Activated T-cell treated with anti-CD3 and anti-CD28 coated beads, Interleukin-2, amount 50 U/mL, for 1 hour (primary cell): ENCODE data around the gene STOM.

Source experiments
- DNase-seq: peaks from one replicate; pipeline ENCODE4 v3.0.0-alpha.2; 2020

Gene STOM

DNA sequence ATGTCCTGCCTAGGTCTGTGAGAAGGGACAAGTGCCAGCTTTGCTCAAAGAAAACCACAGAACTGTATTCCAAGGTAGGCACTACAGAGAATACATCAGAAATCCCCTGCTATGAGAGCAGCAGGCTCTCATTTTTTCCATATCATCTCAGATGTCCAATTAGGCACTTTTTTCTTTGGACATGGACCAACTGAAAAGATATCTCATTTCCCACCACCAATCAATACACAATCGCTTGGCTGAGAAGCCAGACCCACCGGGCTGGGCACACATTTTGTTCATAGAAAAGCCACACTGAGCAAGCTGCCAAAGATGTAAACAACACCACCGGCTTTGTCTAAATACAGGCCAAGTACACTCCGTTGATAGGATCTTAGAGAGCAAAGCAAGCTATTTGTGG, 25.9 kb downstream of the STOM start:
- no peak for DNase-seq

GRCh38 chr9:121340676-121341392, 29.2 kb downstream of the STOM start:
- DNase-seq, result no peak

- no peak for DNase-seq
Measured at GRCh38 chr9:121339437-121339836, 30.6 kb downstream of the STOM start.

DNA sequence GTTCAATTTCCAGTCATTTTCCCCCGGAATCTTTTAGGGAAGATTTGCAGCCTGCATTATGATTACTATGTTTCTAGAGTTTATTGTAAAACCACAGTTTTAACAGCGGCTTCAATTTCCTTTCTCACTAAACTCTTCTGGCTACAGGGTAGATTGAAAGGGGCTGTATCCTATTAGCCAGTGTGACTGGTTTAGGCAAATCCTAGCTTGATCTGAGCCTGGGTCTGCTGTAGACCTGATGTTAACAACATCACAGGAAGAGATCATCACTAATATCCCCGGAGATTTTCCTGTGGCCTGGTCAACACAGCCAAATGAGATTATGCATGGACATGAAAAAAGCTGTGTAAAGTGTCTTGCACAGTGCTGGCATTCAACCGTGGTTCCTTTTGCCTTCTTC, 33.4 kb downstream of the STOM start:
- no peak for DNase-seq

DNA sequence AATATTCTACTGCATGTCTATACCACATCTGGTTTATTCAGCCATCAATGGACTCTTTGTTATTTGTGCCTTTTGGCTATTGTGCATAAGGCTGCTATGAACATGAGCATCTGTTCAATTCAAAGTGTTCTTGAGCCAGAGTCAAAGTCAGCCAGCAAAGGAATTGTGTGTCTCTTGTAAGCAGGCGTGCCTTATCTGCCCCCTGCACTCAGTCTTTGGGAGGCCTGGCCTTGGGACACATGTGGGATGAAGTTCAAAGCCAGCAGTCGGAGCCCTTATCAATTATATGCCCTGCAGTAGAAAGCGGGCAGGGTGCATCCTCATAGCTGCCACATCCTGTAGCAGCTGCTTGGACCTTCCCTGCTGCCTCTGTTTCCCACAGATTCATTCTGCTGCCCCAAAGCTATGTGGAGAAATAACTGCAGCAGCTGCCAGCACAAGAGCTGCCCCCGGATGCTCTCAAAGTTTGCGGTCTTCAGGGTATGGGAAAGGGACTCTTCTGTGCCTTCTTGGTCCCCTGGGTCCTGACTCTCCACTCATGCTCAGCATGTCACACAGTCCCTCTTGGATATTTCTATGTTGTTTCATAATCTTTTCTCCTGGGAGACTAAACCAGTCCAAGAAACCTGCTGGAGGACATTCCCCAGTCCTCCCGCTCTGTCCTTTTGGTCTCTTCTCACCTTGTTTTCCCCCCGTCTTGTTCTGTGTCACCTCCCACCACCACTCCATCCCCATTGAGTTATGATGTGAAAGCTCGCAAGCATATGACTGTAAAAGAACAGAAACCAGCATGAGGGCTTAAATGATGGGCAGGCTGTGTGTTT, 35.9 kb downstream of the STOM start:
- DNase-seq, result no peak

DNA sequence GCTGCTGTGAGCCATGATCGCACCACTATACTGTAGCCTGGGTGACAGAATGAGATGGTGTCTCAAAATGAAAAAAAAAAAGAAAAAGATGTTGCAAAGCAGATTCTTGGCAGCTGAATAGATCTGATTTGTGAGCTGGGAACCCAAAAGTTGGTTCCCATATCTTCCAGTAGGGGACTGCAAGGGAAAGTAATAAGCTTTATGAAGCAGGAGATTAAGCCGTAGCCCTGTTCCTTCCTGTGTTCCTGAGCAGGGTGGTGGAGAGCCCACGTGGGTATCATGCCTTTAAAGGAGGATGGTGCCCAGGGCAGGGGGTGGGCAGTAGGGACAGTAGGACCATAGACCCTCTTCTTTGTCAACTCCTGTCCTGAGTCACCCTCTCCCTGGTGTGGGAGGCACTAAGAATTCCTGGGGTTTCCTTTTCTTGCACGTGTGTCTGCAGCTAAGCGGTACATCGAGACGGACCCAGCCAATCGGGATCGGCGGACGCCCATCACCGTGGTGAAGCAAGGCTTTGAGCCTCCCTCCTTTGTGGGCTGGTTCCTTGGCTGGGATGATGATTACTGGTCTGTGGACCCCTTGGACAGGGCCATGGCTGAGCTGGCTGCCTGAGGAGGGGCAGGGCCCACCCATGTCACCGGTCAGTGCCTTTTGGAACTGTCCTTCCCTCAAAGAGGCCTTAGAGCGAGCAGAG, 37.9 kb downstream of the STOM start:
- DNase-seq, result no peak

DNA sequence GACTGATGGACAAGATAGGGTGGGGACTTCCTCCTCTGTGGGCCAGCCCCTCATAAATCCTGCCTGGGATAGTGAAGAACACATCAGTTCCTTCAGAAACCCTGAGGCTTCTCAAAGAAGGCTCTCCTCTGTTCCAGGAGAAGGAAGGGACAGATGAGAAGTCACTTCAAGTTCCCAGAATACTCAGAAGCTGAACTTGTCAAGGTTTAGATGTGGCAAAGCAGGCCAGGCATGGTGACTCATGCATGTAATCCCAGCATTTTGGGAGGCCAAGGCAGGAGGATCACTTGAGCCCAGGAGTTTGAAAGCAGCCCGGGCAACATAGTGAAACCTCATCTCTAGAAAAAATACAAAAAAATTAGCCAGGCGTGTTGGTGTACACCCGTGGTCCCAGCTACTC, 38.5 kb downstream of the STOM start:
- no peak for DNase-seq

- DNase-seq, result no peak
Measured at GRCh38 chr9:121328876-121329681, 41.0 kb downstream of the STOM start.

DNA sequence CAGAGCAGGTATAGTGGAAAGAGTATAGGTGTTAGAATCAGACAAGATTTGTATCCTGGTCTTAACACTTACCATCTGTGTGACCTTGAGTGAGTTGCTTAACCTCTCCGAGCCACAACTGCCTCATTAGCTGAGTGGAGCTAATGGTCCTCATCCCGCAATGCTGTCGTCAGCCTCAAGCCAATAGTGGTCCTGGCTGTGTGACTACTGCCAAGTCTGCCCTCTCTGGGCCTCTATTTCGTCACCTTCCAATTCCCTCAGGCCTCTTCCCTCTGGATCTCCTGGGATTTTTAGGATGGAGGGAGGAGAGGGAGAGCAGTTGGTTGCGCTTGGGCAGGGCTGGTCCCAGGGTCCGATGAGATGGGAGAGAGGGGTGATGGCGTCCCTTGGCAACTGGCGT, 41.6 kb downstream of the STOM start:
- DNase-seq, result no peak

- DNase-seq, result no peak
Measured at GRCh38 chr9:121326901-121327613, 43.0 kb downstream of the STOM start.

DNA sequence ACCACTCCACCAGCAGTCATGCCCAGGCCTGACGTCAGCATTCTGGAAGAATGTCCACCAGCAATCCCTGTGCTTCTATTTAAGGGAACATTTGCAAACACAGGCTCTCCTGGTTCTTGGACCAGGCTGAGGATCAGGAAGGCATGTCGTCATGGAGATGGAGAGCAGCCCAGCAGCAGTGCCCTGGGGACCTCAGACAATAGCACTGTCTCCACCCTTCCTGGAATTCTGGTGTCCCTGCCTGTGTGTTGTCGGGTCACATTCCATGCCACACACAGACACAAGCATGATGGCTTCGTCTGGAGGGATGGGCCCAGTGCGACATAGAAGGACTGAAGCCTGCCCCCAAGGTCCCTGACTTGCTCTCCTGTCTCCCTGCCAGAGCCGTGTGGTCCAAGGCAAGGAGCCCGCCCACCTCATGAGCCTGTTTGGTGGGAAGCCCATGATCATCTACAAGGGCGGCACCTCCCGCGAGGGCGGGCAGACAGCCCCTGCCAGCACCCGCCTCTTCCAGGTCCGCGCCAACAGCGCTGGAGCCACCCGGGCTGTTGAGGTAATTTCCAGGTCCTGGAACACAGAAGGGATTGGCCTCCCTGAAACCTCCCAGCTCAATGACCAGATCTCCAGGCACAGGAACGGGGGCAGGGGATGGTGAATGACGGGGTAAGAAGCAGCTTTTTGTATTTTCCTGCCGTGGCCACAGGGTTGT, 43.8 kb downstream of the STOM start:
- no peak for DNase-seq

DNA sequence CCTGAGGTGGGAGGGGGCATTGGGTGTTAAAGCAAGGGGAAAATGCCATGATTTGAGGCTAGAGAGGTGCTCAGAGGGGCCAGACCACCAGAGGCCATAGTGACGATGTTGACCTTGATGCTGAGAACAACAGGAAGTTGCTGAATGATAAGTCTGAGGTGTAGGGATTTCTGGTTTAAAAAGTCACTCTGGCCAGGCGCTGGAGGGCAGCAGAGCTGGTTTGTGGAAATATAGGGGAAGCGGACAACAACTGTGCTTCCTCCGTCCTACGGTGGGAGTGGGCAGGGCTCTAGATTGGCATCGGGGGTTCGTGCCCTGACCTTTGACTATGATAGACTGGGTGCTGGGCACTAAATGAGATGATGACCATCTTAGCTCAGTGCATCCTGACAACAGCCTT, 44.7 kb downstream of the STOM start:
- DNase-seq, result no peak

DNA sequence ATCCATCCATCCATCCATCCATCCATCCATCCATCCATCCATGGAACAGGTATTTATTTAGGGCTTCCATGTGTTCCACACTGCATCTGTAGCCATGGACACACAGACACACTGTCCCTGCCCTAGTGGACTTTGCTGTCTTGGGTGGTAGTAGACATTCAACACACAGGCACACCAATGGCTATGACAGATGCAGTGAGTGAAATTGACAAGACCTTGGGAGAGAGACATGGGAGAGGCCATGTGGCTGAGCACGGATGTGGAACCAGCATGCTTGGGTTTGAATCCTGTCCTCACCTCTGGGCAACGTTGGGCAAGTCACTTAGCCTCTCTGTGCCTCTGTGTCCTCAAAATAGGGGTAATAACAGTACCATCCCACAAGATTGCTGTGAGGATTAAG, 45.3 kb downstream of the STOM start:
- DNase-seq, result no peak

DNA sequence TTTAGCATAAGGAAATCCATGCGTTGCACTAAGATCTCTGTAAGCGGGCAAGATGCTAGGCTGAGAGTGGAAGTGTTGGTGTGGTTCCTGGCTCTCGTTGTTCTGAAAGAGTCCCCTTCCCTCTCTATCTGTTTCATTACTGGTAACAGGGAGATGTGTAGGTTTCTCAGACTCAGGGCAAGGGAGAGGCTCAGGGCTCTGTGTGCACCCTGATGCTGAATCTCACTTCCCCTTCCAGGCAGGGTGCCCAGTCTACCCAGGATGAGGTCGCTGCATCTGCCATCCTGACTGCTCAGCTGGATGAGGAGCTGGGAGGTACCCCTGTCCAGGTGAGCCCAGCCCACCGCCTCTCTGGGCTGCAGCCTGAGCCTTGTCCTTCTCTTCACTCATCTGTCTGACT, 45.7 kb downstream of the STOM start:
- DNase-seq, result no peak

- no peak for DNase-seq
Measured at GRCh38 chr9:121323449-121324151, 46.5 kb downstream of the STOM start.

DNA sequence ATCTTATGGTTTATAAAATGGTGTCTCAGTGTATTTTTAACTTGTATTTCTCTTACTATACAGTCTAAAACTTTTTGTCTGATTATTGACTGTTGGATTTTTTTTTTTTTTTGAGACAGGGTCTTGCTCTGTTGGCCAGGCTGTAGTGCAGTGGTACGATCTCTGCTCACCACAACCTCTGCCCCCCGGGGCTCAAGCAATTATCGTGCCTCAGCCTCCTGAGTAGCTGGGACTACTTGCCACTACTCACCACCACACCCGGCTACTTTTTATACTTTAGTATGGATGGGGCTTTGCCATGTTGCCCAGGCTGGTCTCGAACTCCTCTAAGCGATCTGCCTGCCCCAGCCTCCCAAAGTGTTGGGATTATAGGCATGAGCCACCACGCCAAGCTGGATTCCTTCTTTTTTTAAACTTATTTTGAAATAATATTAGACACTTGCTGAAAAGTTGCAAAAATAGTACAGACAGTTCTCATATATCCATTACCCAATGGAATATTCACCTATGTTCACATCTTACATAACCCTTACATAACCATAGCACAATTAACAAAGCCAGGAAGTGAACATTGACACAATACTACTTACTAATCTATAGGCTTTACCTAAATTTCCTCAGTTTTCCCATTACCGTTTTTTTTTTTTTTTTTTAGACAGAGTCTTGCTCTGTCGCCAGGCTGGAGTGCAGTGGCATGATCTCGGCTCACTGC, 47.2 kb downstream of the STOM start:
- DNase-seq, result no peak

DNA sequence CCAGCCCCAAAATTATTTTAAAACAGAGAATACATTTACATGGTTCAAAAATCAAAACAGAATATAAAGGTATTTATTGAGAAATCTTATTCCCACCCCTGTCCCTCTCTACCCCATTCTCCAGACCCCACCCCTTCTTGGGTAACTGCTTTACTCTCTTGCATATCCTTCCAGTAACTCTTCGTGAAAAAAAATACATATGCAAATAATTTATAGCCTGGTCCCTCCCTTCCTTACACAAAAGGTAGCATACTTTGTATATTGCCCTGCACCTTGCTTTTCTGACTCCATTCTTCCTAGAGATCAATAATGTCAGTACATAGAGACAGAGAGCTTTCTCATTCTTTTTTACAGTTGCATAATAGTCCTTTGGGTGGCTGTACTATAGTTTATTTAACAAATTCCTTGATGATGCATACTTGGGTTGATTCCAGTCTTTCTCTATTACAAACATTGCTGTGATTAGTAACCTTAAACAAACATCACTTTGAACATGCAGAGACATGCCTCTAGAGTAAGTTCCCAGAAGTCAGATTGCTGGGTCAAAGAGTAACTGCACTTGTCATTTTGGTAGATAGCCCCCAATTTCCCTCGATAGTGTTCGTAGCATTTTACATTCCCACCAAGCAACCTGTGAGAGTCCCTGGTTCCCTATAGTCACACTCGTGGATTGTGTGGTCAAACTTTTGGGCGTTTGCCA, 47.9 kb downstream of the STOM start:
- DNase-seq, result no peak

DNA sequence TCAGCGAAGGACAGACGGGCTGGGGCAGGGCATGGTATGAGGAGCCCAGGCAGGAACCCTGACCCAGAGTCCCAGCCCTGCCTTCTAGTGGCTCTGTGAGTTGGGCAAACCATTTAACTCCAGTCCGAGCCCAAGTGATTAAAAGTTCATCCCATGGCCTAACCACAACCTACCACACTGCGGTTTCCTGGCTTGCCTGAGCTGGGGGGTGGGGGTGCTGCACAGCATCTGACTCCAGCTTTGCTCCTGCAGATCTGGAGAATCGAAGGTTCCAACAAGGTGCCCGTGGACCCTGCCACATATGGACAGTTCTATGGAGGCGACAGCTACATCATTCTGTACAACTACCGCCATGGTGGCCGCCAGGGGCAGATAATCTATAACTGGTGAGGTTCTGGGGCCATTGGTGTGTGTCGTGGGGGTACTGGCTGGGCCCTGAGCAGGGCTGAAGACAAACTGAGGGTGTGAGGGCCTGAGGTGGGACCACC, 49.0 kb downstream of the STOM start:
- DNase-seq, result no peak

DNA sequence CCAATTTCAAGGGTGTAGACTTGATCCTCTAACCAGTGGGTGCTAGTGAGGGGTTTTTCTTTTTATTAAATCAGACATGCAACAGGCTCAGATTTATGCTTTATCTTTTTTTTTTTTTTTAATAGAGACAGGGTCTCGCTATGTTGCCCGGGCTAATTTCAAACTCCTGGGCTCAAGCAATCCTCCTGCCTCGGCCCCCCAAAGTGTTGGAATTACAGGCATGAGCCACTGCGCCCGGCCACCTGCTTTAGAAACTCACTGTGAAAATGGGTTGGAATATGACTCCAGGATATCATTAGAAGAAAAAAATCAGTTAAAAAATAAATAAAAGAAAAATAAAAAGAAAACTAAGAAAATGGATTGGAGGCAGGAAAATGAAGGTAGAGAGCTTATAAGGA, 50.7 kb downstream of the STOM start:
- no peak for DNase-seq
